ENCODE data around the gene MINAR1.

MINAR1 gene

DNA sequence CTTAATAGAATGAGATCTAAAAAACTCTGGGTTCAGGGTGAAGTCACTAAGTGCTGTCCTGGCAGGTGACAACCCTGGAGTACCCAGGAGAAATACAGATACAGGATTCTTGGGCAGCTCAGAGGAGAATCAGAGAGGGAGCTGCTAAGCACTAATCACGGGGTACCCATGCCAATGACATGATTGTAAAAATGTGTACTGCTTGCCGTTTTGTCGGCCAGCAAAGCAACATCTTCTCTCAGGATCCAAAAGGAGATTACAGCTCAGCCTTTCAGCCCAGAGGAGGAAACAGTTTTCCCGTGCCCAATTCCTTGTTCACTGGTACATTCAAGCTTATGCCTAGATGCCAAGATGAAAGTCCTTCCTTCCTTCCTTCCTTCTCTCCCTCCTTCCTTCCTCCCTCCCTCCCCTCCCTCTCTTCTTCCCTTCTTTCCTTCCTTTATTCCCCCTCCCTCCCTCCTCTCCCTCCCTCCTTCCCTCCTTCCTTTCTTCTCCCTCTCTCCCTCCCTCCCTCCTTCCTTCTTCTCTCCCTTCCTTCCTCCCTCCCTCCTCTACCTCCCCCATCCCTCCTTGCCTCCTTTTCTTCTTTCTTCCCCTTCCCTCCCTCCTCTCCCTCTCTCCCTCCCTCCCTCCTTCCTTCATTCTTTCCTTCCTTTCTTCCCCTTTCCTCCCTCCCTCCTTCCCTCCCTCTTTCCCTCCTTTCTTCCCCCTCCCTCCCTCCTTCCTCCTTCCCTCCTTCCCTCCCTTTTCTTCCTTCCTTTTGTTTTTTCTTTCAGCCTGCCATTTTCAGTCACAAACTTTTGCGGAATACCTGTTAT, 4.1 kb upstream of the MINAR1 start:
- TF ChIP-seq, protein P1, sequence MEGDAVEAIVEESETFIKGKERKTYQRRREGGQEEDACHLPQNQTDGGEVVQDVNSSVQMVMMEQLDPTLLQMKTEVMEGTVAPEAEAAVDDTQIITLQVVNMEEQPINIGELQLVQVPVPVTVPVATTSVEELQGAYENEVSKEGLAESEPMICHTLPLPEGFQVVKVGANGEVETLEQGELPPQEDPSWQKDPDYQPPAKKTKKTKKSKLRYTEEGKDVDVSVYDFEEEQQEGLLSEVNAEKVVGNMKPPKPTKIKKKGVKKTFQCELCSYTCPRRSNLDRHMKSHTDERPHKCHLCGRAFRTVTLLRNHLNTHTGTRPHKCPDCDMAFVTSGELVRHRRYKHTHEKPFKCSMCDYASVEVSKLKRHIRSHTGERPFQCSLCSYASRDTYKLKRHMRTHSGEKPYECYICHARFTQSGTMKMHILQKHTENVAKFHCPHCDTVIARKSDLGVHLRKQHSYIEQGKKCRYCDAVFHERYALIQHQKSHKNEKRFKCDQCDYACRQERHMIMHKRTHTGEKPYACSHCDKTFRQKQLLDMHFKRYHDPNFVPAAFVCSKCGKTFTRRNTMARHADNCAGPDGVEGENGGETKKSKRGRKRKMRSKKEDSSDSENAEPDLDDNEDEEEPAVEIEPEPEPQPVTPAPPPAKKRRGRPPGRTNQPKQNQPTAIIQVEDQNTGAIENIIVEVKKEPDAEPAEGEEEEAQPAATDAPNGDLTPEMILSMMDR (IDR thresholded peaks at IDR 0.05; ENCODE audit: low read length) = no peak
- TF ChIP-seq EZH2 (optimal IDR thresholded peaks at IDR 0.05; ENCODE audit: low read depth, low read length) = no peak
- no peak for TF ChIP-seq EZH2phosphoT487 (IDR thresholded peaks at IDR 0.05; ENCODE audit: low read length)
- no peaks in the 10 kb centered on the region for H3K9me3 ChIP-seq (replicated peaks; ENCODE audit: insufficient read depth, low read length)
- H3K27me3 ChIP-seq (replicated peaks; ENCODE audit: insufficient read depth, low read length) = no peaks in the 10 kb centered on the region
- no peak overlapping the region for H3K9ac ChIP-seq (ENCODE audit: low read length)
- DNase-seq = no peak
- no peaks in the 10 kb centered on the region for H3F3A ChIP-seq (ENCODE audit: insufficient read depth, low read length)
- no peak overlapping the region for H2AFZ ChIP-seq (ENCODE audit: low read length)
- no peaks in the 10 kb centered on the region for H4K20me1 ChIP-seq (ENCODE audit: insufficient read depth, low read length)
- H3K4me3 ChIP-seq (ENCODE audit: low read length) = no peak overlapping the region
- H3K36me3 ChIP-seq (replicated peaks; ENCODE audit: insufficient read depth, low read length) = no peaks in the 10 kb centered on the region
- no peaks in the 10 kb centered on the region for H3K4me1 ChIP-seq (ENCODE audit: low read length)
- no peaks in the 10 kb centered on the region for H3K9me2 ChIP-seq (replicated peaks; ENCODE audit: insufficient read depth, low read length)
- H3K27ac ChIP-seq (ENCODE audit: low read length) = no peak overlapping the region
- H3K79me2 ChIP-seq (ENCODE audit: low read length) = no peaks in the 10 kb centered on the region
- H3K4me2 ChIP-seq (ENCODE audit: low read depth, low read length) = no peak overlapping the region

DNA sequence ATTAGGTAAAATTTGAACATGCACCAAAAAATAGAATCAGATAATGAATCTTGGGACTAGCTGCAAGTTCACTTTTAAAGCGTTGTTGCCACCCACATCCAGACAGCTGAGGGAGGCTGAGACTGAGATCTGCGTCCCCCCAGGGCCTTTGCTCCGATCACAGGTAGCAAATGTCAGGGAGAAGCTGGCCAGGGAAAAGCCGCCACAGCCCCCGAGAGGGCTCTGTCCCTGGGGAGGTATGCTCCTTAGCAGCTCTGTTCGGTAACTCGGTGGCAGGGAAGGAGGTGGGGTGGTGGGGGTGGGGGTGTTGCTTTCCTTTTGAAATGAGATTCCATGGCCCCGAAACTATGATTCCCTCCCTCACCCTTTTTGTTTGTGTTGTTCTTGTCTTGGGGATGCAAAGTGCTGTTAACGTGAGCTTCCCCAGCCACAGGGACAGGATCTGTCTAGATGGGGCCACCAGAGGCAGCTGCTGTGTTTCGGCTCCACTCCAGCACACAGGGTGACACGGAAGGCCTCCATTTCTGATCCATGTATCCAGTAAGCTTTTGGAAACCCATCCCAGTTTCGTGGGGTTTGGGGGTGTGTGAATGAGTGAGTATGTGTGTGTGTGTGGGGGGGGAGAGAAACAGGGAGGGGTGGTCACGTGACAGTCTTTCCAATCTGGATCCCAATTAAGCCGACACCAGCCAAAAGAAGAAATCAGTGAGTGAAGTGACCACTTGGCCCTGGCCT, 1.1 kb upstream of the MINAR1 start:
- Histone ChIP-seq H3K36me3 (replicated peaks; ENCODE audit: insufficient read depth, low read length) (no peaks in the 10 kb centered on the region), H3K4me3 (ENCODE audit: low read length) (no peak overlapping the region), H3K4me2 (ENCODE audit: low read depth, low read length) (no peak overlapping the region), H3K9ac (ENCODE audit: low read length) (no peak overlapping the region), H3F3A (ENCODE audit: insufficient read depth, low read length) (no peaks in the 10 kb centered on the region), H3K4me1 (ENCODE audit: low read length) (peaks cover 4% of the 10 kb centered on the region; the same call in 1 of the 2 replicates), H4K20me1 (ENCODE audit: insufficient read depth, low read length) (no peaks in the 10 kb centered on the region), H3K79me2 (ENCODE audit: low read length) (no peaks in the 10 kb centered on the region), H3K27ac (ENCODE audit: low read length) (no peak overlapping the region), H2AFZ (ENCODE audit: low read length) (no peak overlapping the region), H3K27me3 (replicated peaks; ENCODE audit: insufficient read depth, low read length) (no peaks in the 10 kb centered on the region), H3K9me3 (replicated peaks; ENCODE audit: insufficient read depth, low read length) (no peaks in the 10 kb centered on the region), H3K9me2 (replicated peaks; ENCODE audit: insufficient read depth, low read length) (no peaks in the 10 kb centered on the region)
- no peak for DNase-seq
- TF ChIP-seq, protein P1 (IDR thresholded peaks at IDR 0.05; ENCODE audit: low read length) = no peak
- TF ChIP-seq EZH2phosphoT487 (IDR thresholded peaks at IDR 0.05; ENCODE audit: low read length) (no peak), EZH2 (optimal IDR thresholded peaks at IDR 0.05; ENCODE audit: low read depth, low read length) (no peak)

GRCh38 chr15:79432345-79433275, 474 bp downstream of the MINAR1 start:
- no peaks in the 10 kb centered on the region for H3F3A ChIP-seq (ENCODE audit: insufficient read depth, low read length)
- DNase-seq = no peak
- H3K27ac ChIP-seq (ENCODE audit: low read length) = no peak overlapping the region
- H2AFZ ChIP-seq (ENCODE audit: low read length) = no peak overlapping the region
- no peaks in the 10 kb centered on the region for H3K9me3 ChIP-seq (replicated peaks; ENCODE audit: insufficient read depth, low read length)
- H3K4me3 ChIP-seq (ENCODE audit: low read length) = no peak overlapping the region
- H3K79me2 ChIP-seq (ENCODE audit: low read length) = no peaks in the 10 kb centered on the region
- no peak overlapping the region for H3K9ac ChIP-seq (ENCODE audit: low read length)
- H3K4me2 ChIP-seq (ENCODE audit: low read depth, low read length) = no peak overlapping the region
- peaks cover 10% of the 10 kb centered on the region; the same call in 1 of the 2 replicates for H3K4me1 ChIP-seq (ENCODE audit: low read length)
- no peak for TF ChIP-seq EZH2 (optimal IDR thresholded peaks at IDR 0.05; ENCODE audit: low read depth, low read length)
- no peak for TF ChIP-seq EZH2phosphoT487 (IDR thresholded peaks at IDR 0.05; ENCODE audit: low read length)
- H3K27me3 ChIP-seq (replicated peaks; ENCODE audit: insufficient read depth, low read length) = no peaks in the 10 kb centered on the region
- no peaks in the 10 kb centered on the region for H3K36me3 ChIP-seq (replicated peaks; ENCODE audit: insufficient read depth, low read length)
- no peaks in the 10 kb centered on the region for H4K20me1 ChIP-seq (ENCODE audit: insufficient read depth, low read length)
- H3K9me2 ChIP-seq (replicated peaks; ENCODE audit: insufficient read depth, low read length) = no peaks in the 10 kb centered on the region

Data from MM.1S (cell line).